RWPE2 (cell line): Measurements from ENCODE around the gene CACNA1B.

Experiments
- ATAC-seq: fragments of 200-7000 bp; cut with Tn5 transposase; 3 replicates; pipeline ENCODE4 v1.9.1; 2021; ENCODE audit warnings: low read depth
- DNase-seq: peaks from one replicate; pipeline ENCODE4 v3.0.0-alpha.2; 2020; ENCODE audit warnings: low spot score
- H3K27ac ChIP-seq: fragments of 450-650 bp; 2 replicates; pipeline ENCODE4 v1.5.1; 2017; ENCODE audit warnings: mild to moderate bottlenecking; ENCODE audit not compliant: poor library complexity, severe bottlenecking
- H3K27me3 ChIP-seq: fragments of 250-450 bp; sonication (Bioruptor Pico); 2 replicates; pipeline ENCODE4 v1.5.1; 2021; ENCODE audit warnings: mild to moderate bottlenecking, moderate library complexity; ENCODE audit not compliant: insufficient read depth, poor library complexity, severe bottlenecking
- H3K36me3 ChIP-seq: fragments of 250-450 bp; sonication (Bioruptor Pico); 2 replicates; pipeline ENCODE4 v1.5.1; 2020; ENCODE audit warnings: low read depth, mild to moderate bottlenecking, moderate library complexity
- H3K4me1 ChIP-seq: fragments of 250-450 bp; sonication (Bioruptor Pico); 2 replicates; pipeline ENCODE4 v1.5.1; 2021; ENCODE audit warnings: mild to moderate bottlenecking, moderate library complexity; ENCODE audit not compliant: insufficient read depth, poor library complexity, severe bottlenecking
- H3K4me3 ChIP-seq: fragments of 250-450 bp; sonication (Bioruptor Pico); 2 replicates; pipeline ENCODE4 v1.5.1; 2021; ENCODE audit warnings: mild to moderate bottlenecking, moderate library complexity; ENCODE audit not compliant: severe bottlenecking
- H3K9me3 ChIP-seq: fragments of 250-450 bp; sonication (Bioruptor Pico); 2 replicates; pipeline ENCODE4 v1.5.1; 2021; ENCODE audit warnings: mild to moderate bottlenecking, moderate library complexity; ENCODE audit not compliant: severe bottlenecking
- TF ChIP-seq, protein P1 (sequence below): fragments of 450-650 bp; IDR thresholded peaks from one replicate; pipeline ENCODE4 v1.5.1; 2017; ENCODE audit warnings: mild to moderate bottlenecking, moderate library complexity; ENCODE audit not compliant: poor library complexity, severe bottlenecking

CACNA1B gene

DNA sequence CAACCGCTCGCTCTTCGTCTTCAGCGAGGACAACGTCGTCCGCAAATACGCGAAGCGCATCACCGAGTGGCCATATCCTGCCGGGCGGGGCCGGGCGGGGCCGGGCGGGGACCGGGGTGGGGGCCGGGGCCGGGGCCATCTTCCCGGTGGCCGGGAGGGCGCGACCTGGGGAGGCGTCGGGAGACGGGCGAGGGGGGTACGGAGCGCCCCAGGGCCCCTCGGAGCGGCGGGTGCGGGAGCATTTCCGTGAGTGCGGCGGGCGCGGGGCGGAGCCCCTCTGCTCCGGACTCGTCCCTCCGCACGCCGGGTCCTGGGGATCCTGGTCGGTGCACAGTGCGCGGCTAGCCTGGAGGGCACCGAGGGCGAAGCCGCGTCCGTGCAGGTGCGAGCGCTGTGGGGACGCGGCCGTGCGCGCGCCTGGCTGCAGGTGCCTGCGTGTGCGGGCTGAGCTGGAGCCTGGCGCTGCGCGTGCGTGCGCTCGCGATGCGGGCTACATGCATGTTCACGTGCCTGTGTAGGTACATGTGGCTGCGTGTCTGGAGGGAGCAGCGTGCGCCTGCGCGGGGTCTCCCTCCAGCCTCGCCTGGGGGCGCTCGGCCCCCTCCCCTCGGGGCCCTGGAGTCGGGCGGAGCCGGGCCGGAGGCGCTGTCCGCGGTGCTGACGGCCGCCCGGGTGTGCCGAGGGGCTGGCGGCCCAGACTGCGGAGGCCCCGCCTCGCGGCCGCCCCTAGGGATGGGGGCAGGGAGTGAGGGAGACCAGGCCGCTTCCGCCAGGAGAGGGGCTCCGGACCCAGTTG, 762 bp downstream of the CACNA1B start:
- peak; percentile 51 for ATAC-seq
- Histone ChIP-seq H3K4me3 (peak overlapping the region; percentile 8), H3K9me3 (no peaks in the 10 kb centered on the region), H3K4me1 (no peaks in the 10 kb centered on the region), H3K36me3 (no peaks in the 10 kb centered on the region), H3K27ac (no peak overlapping the region), H3K27me3 (peaks cover 19% of the 10 kb centered on the region)
- DNase-seq, result no peak
- TF ChIP-seq, protein P1, sequence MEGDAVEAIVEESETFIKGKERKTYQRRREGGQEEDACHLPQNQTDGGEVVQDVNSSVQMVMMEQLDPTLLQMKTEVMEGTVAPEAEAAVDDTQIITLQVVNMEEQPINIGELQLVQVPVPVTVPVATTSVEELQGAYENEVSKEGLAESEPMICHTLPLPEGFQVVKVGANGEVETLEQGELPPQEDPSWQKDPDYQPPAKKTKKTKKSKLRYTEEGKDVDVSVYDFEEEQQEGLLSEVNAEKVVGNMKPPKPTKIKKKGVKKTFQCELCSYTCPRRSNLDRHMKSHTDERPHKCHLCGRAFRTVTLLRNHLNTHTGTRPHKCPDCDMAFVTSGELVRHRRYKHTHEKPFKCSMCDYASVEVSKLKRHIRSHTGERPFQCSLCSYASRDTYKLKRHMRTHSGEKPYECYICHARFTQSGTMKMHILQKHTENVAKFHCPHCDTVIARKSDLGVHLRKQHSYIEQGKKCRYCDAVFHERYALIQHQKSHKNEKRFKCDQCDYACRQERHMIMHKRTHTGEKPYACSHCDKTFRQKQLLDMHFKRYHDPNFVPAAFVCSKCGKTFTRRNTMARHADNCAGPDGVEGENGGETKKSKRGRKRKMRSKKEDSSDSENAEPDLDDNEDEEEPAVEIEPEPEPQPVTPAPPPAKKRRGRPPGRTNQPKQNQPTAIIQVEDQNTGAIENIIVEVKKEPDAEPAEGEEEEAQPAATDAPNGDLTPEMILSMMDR, result no peak

DNA sequence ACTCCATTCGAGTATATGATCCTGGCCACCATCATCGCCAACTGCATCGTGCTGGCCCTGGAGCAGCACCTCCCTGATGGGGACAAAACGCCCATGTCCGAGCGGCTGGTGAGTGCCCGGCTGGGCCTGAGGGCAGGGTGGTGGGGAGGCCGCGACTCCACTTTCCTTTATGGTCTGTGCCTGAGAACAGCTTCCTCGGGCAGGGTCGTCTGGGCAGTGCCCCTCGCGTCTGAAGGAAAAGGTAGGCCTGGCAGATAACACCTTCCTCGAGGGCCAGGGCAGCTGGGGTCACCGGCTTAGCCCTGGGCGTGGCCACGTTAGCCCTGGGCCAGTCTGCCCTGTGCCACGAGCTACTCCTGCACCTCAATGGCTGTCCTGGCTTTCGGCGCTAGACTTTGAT, 1.5 kb downstream of the CACNA1B start:
- no peak overlapping the region for H3K4me3 ChIP-seq
- no peaks in the 10 kb centered on the region for H3K4me1 ChIP-seq
- ATAC-seq (no peak), DNase-seq (no peak)
- TF ChIP-seq, protein P1, result no peak
- no peak overlapping the region for H3K27ac ChIP-seq
- H3K9me3 ChIP-seq, result no peaks in the 10 kb centered on the region
- H3K27me3 ChIP-seq, result peaks cover 19% of the 10 kb centered on the region
- no peaks in the 10 kb centered on the region for H3K36me3 ChIP-seq

DNA sequence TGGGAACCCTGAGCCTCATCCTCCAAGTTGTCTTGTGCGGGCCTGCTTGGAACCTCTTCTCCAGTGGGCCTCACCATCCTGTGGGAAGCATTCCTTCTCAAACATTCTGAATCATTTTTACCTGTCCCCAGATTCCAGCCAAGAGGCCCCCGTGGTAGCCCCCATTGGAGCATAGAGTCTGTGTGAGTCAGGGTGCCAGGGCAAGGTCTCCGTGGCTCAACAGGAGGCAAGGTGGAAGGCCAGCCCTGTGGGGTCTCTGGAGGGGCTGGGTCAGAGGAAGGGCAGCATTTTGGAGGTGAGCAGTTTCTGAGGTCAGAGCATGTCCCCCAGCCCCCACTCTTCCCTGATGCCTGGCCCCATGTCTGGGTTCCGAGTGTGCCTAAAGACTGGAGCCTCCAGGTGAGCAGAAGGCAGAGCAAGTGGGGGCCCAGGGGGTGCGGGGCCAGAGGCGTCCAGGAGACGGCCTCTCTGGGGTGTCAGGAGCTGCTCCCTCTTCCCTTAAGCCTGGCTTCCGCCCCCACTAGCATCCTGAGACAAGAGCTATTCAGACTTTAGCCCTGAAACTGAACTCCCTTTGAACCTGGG, 2.1 kb downstream of the CACNA1B start:
- DNase-seq (no peak), ATAC-seq (no peak)
- no peak overlapping the region for H3K27ac ChIP-seq
- H3K4me3 ChIP-seq, result no peak overlapping the region
- TF ChIP-seq, protein P1, result no peak
- H3K36me3 ChIP-seq, result no peaks in the 10 kb centered on the region
- H3K4me1 ChIP-seq, result no peaks in the 10 kb centered on the region
- H3K27me3 ChIP-seq, result peaks cover 19% of the 10 kb centered on the region
- no peaks in the 10 kb centered on the region for H3K9me3 ChIP-seq

DNA sequence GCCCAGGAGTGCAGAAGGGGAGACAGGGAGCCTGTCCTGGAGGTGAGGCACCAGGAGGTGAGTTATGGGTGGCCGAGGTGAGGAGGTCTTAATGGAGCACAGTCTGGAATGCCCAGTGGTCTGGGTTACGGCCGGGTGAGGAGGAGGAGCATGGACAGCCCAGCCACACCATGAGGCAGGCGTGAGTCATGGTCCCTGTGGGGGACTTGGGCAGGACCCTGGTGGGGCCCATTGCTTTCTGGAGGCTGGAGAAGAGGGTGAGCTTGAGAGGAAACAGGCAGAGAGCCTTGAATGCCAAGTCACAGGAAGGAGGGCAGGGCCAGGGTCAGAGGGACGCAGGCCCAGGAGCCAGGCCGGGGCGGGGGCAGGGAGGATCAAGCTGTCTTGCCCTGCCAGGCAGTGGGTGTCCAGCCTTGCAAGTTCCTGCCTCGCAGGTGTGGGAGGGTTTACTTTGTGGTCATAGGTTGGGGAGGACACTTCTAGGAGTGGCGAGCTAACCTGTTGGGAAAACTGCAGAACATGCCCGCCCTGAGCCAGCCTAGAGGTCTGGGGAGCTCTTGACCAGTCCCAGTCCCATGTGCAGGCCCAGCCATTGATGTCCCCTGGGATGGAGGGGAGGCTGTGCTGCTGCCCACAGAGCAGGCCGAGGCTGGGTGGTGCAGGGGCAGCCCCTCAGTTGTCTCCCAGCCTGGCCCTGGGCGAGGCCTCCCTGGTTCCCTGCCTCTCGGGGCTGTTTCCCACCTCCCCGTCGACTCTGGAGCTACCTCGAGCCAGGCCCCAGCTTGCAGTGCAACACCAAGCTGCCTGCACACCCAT, 2.8 kb downstream of the CACNA1B start:
- no peak overlapping the region for H3K27ac ChIP-seq

More for the DNA sequence above, 2.8 kb downstream of the CACNA1B start:
- Histone ChIP-seq H3K4me3 (no peak overlapping the region), H3K36me3 (no peaks in the 10 kb centered on the region), H3K4me1 (no peaks in the 10 kb centered on the region), H3K9me3 (no peaks in the 10 kb centered on the region), H3K27me3 (peaks cover 19% of the 10 kb centered on the region)
- TF ChIP-seq, protein P1, result no peak
- ATAC-seq, result no peak
- no peak for DNase-seq
